ENCODE results near the gene DMPK. TPM values are rescaled to one million over a fixed set of nuclear protein-coding genes. Genes with fewer than 3 reads are reported as not detected.

The DMPK gene
- total RNA-seq, 2 donors from 2014 or later: 212 to 227 TPM

GRCh38 chr19:45825917-45826893 lies 43.9 kb upstream of the DMPK start:
- Histone ChIP-seq H3K27me3 (replicated peaks; ENCODE audit: insufficient read depth) (no peaks in the 10 kb centered on the region), H3K4me3 (no peak overlapping the region), H3K9me3 (no peaks in the 10 kb centered on the region), H3K27ac (no peak overlapping the region), H3K4me1 (ENCODE audit: control insufficient read depth in 1 of 2, low read depth in 2 of 2) (no peaks in the 10 kb centered on the region), H3K36me3 (peaks cover 82% of the 10 kb centered on the region)
- TF ChIP-seq CTCF (IDR thresholded peaks at IDR 0.05): no peak
- DNase-seq (ENCODE audit: low spot score): no peak
- ATAC-seq (ENCODE audit: insufficient number of reproducible peaks, low FRiP score, low read depth): no peak

GRCh38 chr19:45825263-45825605 lies 42.9 kb upstream of the DMPK start:
- no peak overlapping the region for H3K27ac ChIP-seq
- no peak for ATAC-seq (ENCODE audit: insufficient number of reproducible peaks, low FRiP score, low read depth)
- no peak for TF ChIP-seq CTCF (IDR thresholded peaks at IDR 0.05)
- no peak for DNase-seq (ENCODE audit: low spot score)
- H3K4me3 ChIP-seq: no peak overlapping the region
- H3K36me3 ChIP-seq: peaks cover 81% of the 10 kb centered on the region
- no peaks in the 10 kb centered on the region for H3K27me3 ChIP-seq (replicated peaks; ENCODE audit: insufficient read depth)
- H3K9me3 ChIP-seq: no peaks in the 10 kb centered on the region
- H3K4me1 ChIP-seq (ENCODE audit: control insufficient read depth in 1 of 2, low read depth in 2 of 2): no peaks in the 10 kb centered on the region

GRCh38 chr19:45824531-45825262 lies 42.4 kb upstream of the DMPK start:
- no peak for ATAC-seq (ENCODE audit: insufficient number of reproducible peaks, low FRiP score, low read depth)
- Histone ChIP-seq H3K9me3 (no peaks in the 10 kb centered on the region), H3K4me3 (no peak overlapping the region), H3K36me3 (peaks cover 75% of the 10 kb centered on the region), H3K27ac (no peak overlapping the region), H3K4me1 (ENCODE audit: control insufficient read depth in 1 of 2, low read depth in 2 of 2) (no peaks in the 10 kb centered on the region), H3K27me3 (replicated peaks; ENCODE audit: insufficient read depth) (no peaks in the 10 kb centered on the region)
- DNase-seq (ENCODE audit: low spot score): no peak
- TF ChIP-seq CTCF (IDR thresholded peaks at IDR 0.05): no peak

- no peaks in the 10 kb centered on the region for H3K4me1 ChIP-seq (ENCODE audit: control insufficient read depth in 1 of 2, low read depth in 2 of 2)
- no peaks in the 10 kb centered on the region for H3K27me3 ChIP-seq (replicated peaks; ENCODE audit: insufficient read depth)
- DNase-seq (ENCODE audit: low spot score) (no peak), ATAC-seq (ENCODE audit: insufficient number of reproducible peaks, low FRiP score, low read depth) (no peak)
- H3K36me3 ChIP-seq: peaks cover 69% of the 10 kb centered on the region
- H3K9me3 ChIP-seq: no peaks in the 10 kb centered on the region
- no peak overlapping the region for H3K4me3 ChIP-seq
- no peak for TF ChIP-seq CTCF (IDR thresholded peaks at IDR 0.05)
- H3K27ac ChIP-seq: no peak overlapping the region
Measured at GRCh38 chr19:45824041-45824471, 41.8 kb upstream of the DMPK start.

- Histone ChIP-seq H3K9me3 (no peaks in the 10 kb centered on the region), H3K4me1 (ENCODE audit: control insufficient read depth in 1 of 2, low read depth in 2 of 2) (no peaks in the 10 kb centered on the region), H3K27me3 (replicated peaks; ENCODE audit: insufficient read depth) (no peaks in the 10 kb centered on the region), H3K4me3 (no peak overlapping the region), H3K36me3 (peaks cover 60% of the 10 kb centered on the region), H3K27ac (no peak overlapping the region)
- DNase-seq (ENCODE audit: low spot score): no peak
- no peak for TF ChIP-seq CTCF (IDR thresholded peaks at IDR 0.05)
- ATAC-seq (ENCODE audit: insufficient number of reproducible peaks, low FRiP score, low read depth): no peak
Measured at GRCh38 chr19:45823182-45823581, 40.9 kb upstream of the DMPK start.
